HEK293T (cell line): ENCODE data around the gene PALLD.

Experiments
- ARNT ChIP-seq: fragments of 450-650 bp; IDR thresholded peaks from 2 replicates; pipeline ENCODE4 v1.6.1; 2017; ENCODE audit warnings: mild to moderate bottlenecking
- BHLHE40 ChIP-seq: fragments of 450-650 bp; IDR thresholded peaks from 2 replicates; pipeline ENCODE4 v1.6.1; 2016; ENCODE audit warnings: mild to moderate bottlenecking, moderate library complexity, borderline replicate concordance
- ELF4 ChIP-seq: fragments of 450-650 bp; IDR thresholded peaks from 2 replicates; pipeline ENCODE4 v1.6.1; 2017; ENCODE audit warnings: antibody characterized with exemption
- FOXA1 ChIP-seq: fragments of 450-650 bp; IDR thresholded peaks from 2 replicates; pipeline ENCODE4 v1.6.1; 2016; ENCODE audit warnings: mild to moderate bottlenecking
- FOXK2 ChIP-seq: fragments of 450-650 bp; IDR thresholded peaks from 2 replicates; pipeline ENCODE4 v1.6.1; 2016; ENCODE audit warnings: mild to moderate bottlenecking
- FOXM1 ChIP-seq: fragments of 450-650 bp; IDR thresholded peaks from 2 replicates; pipeline ENCODE4 v1.6.1; 2017; ENCODE audit warnings: mild to moderate bottlenecking, borderline replicate concordance
- L3MBTL2 ChIP-seq: fragments of 450-650 bp; conservative IDR thresholded peaks from 2 replicates; pipeline ENCODE4 v1.6.1; 2016; ENCODE audit warnings: mild to moderate bottlenecking
- LEF1 ChIP-seq: fragments of 450-650 bp; IDR thresholded peaks from 2 replicates; pipeline ENCODE4 v1.6.1; 2017; ENCODE audit warnings: mild to moderate bottlenecking, borderline replicate concordance
- SUZ12 ChIP-seq: fragments of 450-650 bp; IDR thresholded peaks from 2 replicates; pipeline ENCODE4 v1.6.1; 2016; ENCODE audit warnings: mild to moderate bottlenecking
- TARDBP ChIP-seq: fragments of 450-650 bp; IDR thresholded peaks from 2 replicates; pipeline ENCODE4 v1.6.1; 2016
- TF ChIP-seq, protein P1 (sequence below): fragments of 450-650 bp; IDR thresholded peaks from 2 replicates; pipeline ENCODE4 v1.6.1; 2016

GRCh38 chr4:168496834-168497233 is at the start of gene PALLD:
- TF ChIP-seq ARNT, result no peak
- TF ChIP-seq SUZ12, result no peak
- TF ChIP-seq FOXM1, result no peak
- no peak for TF ChIP-seq TARDBP
- TF ChIP-seq FOXA1, result no peak
- TF ChIP-seq LEF1, result no peak
- TF ChIP-seq, protein P1, sequence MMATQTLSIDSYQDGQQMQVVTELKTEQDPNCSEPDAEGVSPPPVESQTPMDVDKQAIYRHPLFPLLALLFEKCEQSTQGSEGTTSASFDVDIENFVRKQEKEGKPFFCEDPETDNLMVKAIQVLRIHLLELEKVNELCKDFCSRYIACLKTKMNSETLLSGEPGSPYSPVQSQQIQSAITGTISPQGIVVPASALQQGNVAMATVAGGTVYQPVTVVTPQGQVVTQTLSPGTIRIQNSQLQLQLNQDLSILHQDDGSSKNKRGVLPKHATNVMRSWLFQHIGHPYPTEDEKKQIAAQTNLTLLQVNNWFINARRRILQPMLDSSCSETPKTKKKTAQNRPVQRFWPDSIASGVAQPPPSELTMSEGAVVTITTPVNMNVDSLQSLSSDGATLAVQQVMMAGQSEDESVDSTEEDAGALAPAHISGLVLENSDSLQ, result no peak
- TF ChIP-seq ELF4, result no peak
- no peak for TF ChIP-seq BHLHE40
- no peak for TF ChIP-seq L3MBTL2
- no peak for TF ChIP-seq FOXK2
